Cardiac septum (tissue), 1 donor: ENCODE results near the gene UNC79. TPM values are rescaled to one million over a fixed set of nuclear protein-coding genes. Genes with fewer than 3 reads are reported as not detected.

Experiments used
- DNase-seq: peaks from one replicate; pipeline ENCODE4 v3.0.0-alpha.2; 2020; ENCODE audit warnings: low spot score
- intact Hi-C: fragments of 100-400 bp; cut with DNase I; formaldehyde crosslinking; loops from one replicate; pipeline ENCODE4 v1.14.0; 2022
- total RNA-seq: library from RNA; stranded (reverse); fragmentation: NEBNext Ultra II Directional; extraction: Animal tissue kit (Norgen Biotek cat#: 25700); gene quantifications from one replicate; pipeline ENCODE4 v1.2.1, GENCODE V29; 2021
- donor health status: DM: no; HTN: no; CAD: no.

Gene UNC79
- total RNA-seq, 1 donor from 2014 or later = 0.51 TPM

GRCh38 chr14:93693914-93694313 is 263.2 kb downstream of the UNC79 start:
- intact Hi-C loops = no loop called here
- DNase-seq = no peak

GRCh38 chr14:93700928-93701327 is 270.2 kb downstream of the UNC79 start:
- no peak for DNase-seq
- intact Hi-C loops = no loop called here

- intact Hi-C loops = no loop called here
- no peak for DNase-seq
These were observed 270.8 kb downstream of the UNC79 start for GRCh38 chr14:93701562-93701961.

- intact Hi-C loops = no loop called here
- DNase-seq = no peak
These were observed 272.2 kb downstream of the UNC79 start for GRCh38 chr14:93702946-93703345.

GRCh38 chr14:93703941-93704340 is 273.2 kb downstream of the UNC79 start:
- intact Hi-C loops = no loop called here
- no peak for DNase-seq

GRCh38 chr14:93705513-93706156 is 274.9 kb downstream of the UNC79 start:
- no peak for DNase-seq
- intact Hi-C loops = no loop called here

GRCh38 chr14:93706360-93706955 is 275.7 kb downstream of the UNC79 start:
- intact Hi-C loops = no loop called here
- DNase-seq = no peak

- intact Hi-C loops = no loop called here
- no peak for DNase-seq
These were observed 276.7 kb downstream of the UNC79 start for GRCh38 chr14:93707475-93707874.

- intact Hi-C loops = no loop called here
These were observed 277.6 kb downstream of the UNC79 start for GRCh38 chr14:93708311-93708734.

GRCh38 chr14:93708800-93709199 is 278.1 kb downstream of the UNC79 start:
- intact Hi-C loops = no loop called here
- DNase-seq = no peak

More at GRCh38 chr14:93708311-93708734, 277.6 kb downstream of the UNC79 start:
- no peak for DNase-seq

- no peak for DNase-seq
- intact Hi-C loops = no loop called here
These were observed 278.5 kb downstream of the UNC79 start for GRCh38 chr14:93709249-93709648.

- intact Hi-C loops = no loop called here
- no peak for DNase-seq
These were observed 281.5 kb downstream of the UNC79 start for GRCh38 chr14:93712079-93712837.

GRCh38 chr14:93712838-93713724 is 282.3 kb downstream of the UNC79 start:
- intact Hi-C loops = no loop called here
- DNase-seq = no peak

- intact Hi-C loops = no loop called here
These were observed 283.1 kb downstream of the UNC79 start for GRCh38 chr14:93713726-93714405.

GRCh38 chr14:93714605-93715004 is 283.9 kb downstream of the UNC79 start:
- intact Hi-C loops = no loop called here
- no peak for DNase-seq

More at GRCh38 chr14:93713726-93714405, 283.1 kb downstream of the UNC79 start:
- DNase-seq = no peak

- DNase-seq = no peak
- intact Hi-C loops = no loop called here
These were observed 284.7 kb downstream of the UNC79 start for GRCh38 chr14:93715279-93715927.

GRCh38 chr14:93716002-93716745 is 285.4 kb downstream of the UNC79 start:
- DNase-seq = no peak

More at GRCh38 chr14:93716002-93716745, 285.4 kb downstream of the UNC79 start:
- intact Hi-C loops = no loop called here
